Spleen (tissue), 7 donors: Measurements from ENCODE around the gene DUSP15.

ENCODE experiments used
- CTCF ChIP-seq, 11 experiments: fragments of 200-600 bp in 7 of 11; fragments of 450-650 bp in 4 of 11; sonication (generic) in 4 of 11; IDR thresholded peaks in 8 of 11; conservative IDR thresholded peaks in 3 of 11; 1 replicate in 7 of 11; 2 replicates in 4 of 11; pipeline versions ENCODE4 v1.4.0 to v1.8.0; 2016 to 2021; ENCODE audit warnings: antibody characterized with exemption in 11 of 11, inconsistent platforms in 4 of 11, mild to moderate bottlenecking in 1 of 11
- POLR2A ChIP-seq, 3 donors: fragments of 450-650 bp; IDR thresholded peaks; one replicate each; pipeline ENCODE4 v1.5.1; 2017; ENCODE audit warnings: antibody characterized with exemption in 3 of 3, mild to moderate bottlenecking in 1 of 3
- donor health status: DM: no; HTN: no; CAD: no; lungs with moderate emphysema.
- donor health status: DM: no; HTN: no; CAD: no.
- donor health status: DM: no; HTN: no; CAD: no.

- TF ChIP-seq CTCF (IDR thresholded peaks at IDR 0.05 in 8 of 11, conservative IDR thresholded peaks at IDR 0.05 in 3 of 11) (no peak), POLR2A (IDR thresholded peaks at IDR 0.05) (no peak)
Observed at GRCh38 chr20:31863296-31864085, 6.8 kb downstream of the DUSP15 start.
